NCI-H146 treated with DMSO at 0.1 percent for 48 hours (cell line): Measurements from ENCODE around the gene ATXN7L1.
"Not testable (repeated sequence)": the region's sequence is repeated elsewhere in the genome, so short reads cannot be mapped to it uniquely, and the experiment has no call there.

Experiments
- DNase-seq: peaks from one replicate; lab custom pipeline; 2025; ENCODE audit not compliant: unreplicated experiment; lab: John Stamatoyannopoulos, UW

ATXN7L1 gene

DNA sequence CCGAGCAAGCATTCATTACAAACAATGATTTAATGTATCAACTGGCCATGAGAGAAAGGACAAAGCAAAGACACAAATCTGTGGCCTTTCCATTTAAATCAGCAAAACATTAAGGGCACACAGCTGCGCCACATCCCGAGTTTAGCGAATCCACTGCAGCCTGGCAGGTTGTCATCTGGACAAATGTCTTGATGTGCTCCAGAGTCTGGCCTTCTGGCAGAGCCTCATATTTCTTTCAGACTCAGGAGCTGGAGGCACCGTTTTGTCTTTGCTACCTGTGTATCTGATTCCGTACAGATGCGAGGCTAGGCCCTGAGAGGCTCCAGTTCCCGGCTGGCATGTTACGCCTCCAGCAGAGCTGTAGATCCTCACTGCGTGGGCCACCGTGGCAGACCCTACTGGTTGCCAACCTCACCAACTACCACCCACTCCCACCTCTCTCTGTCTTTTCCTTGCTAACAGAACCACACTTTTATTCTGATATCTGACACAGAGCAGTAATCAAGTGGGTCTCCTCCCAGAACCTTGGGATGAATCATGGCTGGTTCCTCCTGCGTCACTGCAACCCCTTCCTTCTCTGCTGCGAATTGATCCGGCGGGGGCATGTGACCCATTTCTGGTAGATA, 254.2 kb downstream of the ATXN7L1 start:
- no peak for DNase-seq

- no peak for DNase-seq
Observed at GRCh38 chr7:105621617-105622016, 254.8 kb downstream of the ATXN7L1 start.

DNA sequence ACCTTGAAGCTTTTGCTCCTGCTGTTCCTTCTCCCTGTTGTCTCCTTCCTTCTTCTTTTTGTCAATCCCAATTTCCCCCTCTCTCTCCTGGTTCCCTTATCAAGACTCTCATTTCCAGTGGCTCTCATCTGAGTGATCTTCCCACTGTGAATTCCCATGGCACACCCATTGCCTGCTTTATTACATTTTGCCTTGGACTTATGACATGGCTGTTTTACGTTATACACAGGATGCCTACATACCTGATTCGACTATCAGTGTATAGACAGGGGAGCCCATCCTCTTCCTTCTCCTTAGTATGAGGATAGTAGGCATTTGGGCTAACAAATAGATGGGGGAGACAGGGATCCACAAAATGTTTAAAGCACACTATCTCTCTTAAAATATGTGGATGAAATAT, 255.2 kb downstream of the ATXN7L1 start:
- no peak for DNase-seq

DNA sequence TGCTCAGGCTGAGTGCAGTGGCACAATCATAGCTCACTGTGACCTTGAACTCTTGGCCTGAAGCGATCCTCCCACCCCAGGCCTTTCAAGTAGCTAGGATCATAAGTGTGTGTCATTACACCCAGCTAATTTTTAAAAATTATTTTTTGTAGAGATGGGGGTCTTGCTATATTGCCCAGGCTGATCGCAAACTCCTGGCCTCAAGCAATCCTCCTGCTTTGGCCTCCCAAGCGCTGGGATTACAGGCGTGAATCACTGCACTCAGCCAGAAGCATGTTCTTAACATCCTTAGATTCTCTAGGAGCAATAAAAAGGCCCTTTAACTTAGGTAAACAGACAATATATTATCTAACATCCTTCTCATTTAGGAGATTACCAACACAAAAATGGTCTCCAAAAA, 256.8 kb downstream of the ATXN7L1 start:
- no peak for DNase-seq

DNA sequence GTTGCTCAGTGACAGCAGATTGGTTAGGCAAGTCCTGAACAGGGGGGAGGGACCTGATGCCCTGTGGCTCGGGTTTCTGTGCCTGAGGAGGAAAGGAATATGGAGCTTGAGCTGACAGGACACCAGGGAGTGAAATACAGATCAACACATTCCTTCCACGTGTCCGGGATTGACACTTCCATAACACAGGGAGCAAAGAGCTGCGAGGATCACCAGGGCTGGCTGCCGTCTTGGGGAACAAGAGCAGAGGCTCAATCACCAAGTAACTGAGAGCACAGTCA, 258.4 kb downstream of the ATXN7L1 start:
- DNase-seq: no peak

DNA sequence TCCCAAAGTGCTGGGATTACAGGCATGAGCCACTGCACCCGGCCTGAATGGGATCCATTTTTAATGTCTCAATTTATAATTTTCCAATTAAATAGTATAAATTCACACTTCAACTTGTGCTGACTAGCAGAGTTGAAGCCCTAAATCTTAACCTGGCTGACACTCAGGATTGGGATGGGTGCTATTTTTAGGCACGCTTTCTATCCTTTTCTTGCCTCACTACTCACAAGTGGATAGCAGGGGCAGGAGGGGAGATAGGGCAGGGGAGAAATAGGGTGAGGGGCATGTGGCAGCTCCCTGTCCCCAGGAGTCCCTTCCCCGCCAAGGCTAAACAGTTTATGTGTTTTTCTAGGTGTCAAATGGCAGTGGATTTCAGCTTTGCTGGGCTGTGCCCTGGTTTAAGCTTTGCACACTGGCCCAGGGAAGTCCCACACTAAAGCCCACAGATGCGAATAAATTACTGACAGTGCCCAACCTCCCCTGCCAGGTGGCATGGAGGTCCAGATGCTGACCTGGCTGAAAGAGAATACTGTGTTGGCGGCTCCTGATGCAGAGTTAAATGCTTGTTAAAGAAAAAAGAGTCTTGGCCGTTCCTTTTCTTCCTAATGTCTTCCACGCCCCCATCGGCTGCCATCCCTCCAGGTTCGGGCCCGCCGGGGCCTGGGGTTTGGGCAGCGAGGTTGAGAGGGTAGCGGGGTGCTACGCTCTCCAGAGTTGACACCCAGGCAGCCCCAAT, 259.0 kb downstream of the ATXN7L1 start:
- DNase-seq: no peak

GRCh38 chr7:105614341-105614840, 262.0 kb downstream of the ATXN7L1 start:
- no peak for DNase-seq

DNA sequence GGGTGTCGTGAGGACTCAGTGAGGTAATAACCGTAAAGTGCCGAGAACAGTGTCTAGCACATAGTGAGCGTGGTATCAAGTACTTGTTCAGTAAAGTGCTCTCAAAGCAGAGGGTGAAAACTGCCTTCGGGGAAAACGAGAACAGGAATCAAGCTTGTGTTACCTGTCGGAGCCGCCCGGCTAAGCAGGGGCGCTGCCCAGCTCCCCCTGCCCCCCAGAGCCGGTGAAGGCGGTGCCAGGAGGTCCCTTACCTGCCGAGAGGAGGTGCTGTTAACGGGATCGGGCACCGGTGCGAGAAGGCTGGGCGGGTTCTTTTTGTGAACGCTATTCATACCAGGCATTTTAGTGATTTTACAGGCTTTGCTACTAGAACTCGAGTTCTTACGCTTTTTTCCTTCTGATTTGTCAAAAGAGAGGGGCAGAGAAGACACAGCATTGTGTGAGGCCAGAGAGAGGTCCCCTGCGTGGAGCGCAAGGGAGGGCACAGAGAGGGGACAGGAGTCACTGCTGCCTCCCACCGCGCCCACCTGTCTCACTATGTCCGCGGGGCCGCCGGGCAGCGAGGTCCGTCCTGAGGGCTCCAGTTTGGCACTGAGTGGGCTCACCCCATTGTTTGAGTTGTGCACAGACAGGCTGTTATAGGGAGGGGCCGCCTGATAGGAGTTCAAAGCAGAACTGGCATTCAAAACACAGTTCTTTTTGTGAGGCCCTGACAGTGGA, 262.6 kb downstream of the ATXN7L1 start:
- no peak for DNase-seq

GRCh38 chr7:105612806-105613205, 263.6 kb downstream of the ATXN7L1 start:
- no peak for DNase-seq

DNA sequence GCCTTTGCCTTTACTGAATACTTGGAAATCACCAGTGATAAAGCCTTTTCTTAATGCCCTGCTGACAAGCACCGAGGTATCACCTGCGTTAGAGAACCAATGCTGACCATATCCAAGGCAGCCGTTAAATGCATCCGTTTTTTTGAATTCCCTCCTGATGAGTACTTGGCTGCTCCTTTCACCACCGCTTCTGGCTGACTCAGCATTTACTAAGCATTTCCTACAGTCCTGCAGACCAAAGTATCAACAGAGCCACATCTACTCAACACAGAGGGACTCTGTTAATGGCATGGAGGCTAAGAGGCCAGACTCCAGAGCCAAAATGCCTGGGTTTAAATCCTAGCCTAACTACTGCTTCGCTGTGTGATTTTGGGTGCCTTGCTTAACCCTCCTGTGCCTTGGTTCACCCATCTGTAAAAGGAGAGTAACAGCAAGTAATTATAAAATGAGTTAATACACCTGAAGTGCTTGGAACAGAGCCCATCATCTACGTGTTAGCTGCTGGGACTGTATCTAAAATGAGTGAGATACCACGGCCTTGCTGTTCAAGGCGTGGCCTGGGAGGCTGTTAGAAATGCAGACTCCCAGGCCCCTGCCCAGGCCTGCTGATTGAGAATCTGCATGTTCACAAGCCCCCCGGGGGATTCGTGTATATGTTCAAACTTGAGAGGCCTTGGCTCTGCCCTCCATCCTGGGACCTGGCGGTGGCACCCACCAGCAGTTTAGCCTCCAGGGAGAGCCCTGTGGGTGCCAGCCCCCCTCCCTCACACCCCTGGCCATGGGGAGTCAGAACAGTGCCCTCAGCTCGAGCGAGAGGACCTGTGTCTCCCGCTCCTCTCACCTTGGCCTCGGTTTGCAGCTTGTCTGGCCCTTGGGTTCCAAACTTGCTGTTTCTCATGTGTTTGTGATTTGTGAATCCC, 264.3 kb downstream of the ATXN7L1 start:
- DNase-seq: no peak

- no peak for DNase-seq
Observed at GRCh38 chr7:105610165-105610930, 266.1 kb downstream of the ATXN7L1 start.

DNA sequence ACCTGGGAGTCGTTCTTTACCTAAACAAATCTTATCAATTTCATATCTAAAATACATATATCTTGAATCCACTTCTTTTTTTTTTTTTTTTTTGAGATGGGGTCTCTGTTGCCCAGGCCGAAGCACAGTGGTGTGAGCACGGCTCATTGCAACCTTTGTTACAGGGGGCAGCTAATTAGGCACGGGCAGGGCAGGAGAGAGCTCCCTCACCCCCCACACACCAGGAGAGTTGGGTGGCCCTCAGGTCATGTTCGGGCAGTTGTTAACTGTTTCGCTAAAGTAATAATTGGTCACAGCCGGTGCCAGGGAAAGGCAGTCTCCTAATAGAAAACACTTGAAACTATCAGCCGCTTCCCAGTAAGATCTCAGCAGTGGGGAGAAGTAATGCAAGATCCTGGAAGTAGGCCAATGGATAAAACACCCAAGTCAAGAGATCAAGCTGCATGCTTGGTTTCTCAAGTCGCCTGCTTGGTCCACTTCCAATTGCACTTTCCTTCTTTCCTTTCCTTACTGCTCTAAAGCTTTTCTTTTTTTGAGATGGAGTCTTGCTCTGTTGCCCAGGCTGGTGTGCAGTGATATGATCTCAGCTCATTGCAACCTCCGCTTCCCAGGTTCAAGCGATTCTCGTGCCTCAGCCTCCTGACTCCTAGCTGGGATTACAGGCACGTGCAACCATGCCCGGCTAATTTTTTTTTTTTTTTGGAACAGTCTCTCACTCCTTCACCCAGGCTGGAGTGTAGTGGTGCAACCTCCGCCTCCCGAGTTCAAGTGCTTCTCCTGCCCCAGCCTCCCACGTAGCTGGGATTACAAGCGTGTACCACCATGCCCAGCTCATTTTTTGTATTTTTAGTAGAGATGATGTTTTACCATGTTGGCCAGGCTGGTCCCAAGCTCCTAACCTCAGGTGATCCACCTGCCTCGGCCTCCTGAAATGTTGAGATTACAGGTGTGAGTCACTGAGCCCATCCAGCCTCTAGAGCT, 273.8 kb downstream of the ATXN7L1 start:
- no peak for DNase-seq

GRCh38 chr7:105600720-105601550, 275.5 kb downstream of the ATXN7L1 start:
- DNase-seq: no peak

GRCh38 chr7:105599551-105599950, 276.8 kb downstream of the ATXN7L1 start:
- no peak for DNase-seq

DNA sequence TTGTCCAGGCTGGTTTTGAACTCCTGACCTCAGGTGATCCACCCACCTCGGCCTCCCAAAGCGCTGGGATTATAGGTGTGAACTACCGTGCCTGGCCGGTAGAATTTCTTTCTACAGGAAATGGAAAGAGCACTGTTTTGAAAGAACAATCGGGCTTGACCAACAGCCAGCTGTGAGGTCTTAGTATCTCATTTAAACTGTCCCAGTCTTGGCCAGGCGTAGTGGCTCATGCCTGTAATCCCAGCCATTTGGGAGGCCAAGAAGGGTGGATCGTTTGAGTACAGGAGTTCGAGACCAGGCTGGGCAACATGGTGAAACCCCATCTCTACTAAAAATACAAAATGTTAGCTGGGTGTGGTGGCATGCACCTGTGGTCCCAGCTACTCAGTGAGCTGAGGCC, 277.3 kb downstream of the ATXN7L1 start:
- DNase-seq: not testable (repeated sequence)

DNA sequence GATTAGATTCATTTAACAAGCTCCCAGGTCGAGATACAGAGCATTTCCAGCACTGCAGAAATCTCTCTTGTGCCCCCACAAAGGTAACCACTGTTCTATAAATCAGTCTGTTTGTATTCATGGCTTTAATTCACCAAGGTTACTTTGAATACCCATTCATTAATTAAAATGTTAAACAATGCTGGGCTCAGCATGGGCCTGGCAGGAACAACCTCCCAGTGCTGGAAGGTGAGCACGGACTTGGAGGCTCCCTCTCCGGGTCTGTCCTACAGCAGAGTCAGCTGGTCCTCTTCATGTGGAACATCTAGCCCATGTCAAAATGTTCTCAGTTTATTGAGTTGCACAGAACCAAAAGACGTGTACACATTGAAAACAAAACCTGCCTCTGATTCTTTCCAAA, 279.5 kb downstream of the ATXN7L1 start:
- DNase-seq: no peak

- peak; percentile 9 for DNase-seq
Observed at GRCh38 chr7:105594034-105594433, 282.4 kb downstream of the ATXN7L1 start.

GRCh38 chr7:105591522-105591921, 284.9 kb downstream of the ATXN7L1 start:
- DNase-seq: no peak
